Karpas-422 (cell line): ENCODE data around the gene NTF4. TPM values are rescaled to one million over a fixed set of nuclear protein-coding genes. Genes with fewer than 3 reads are reported as not detected.
A peak's percentile ranks its signal among the peaks of the same experiment; 100 is the strongest.

Experiments used
- DNase-seq: peaks from one replicate; pipeline ENCODE4 v3.0.0-alpha.2; 2015
- H2AFZ ChIP-seq: fragments of 200-600 bp; sonication (generic); 2 replicates; pipeline ENCODE4 v1.6.1; 2014; ENCODE audit warnings: antibody characterized with exemption, low read length, mixed read lengths
- H3K27ac ChIP-seq: fragments of 200-600 bp; sonication (generic); 2 replicates; pipeline ENCODE4 v1.5.1; 2014; ENCODE audit warnings: mild to moderate bottlenecking, low read length, moderate library complexity
- H3K27me3 ChIP-seq: fragments of 200-600 bp; sonication (generic); 2 replicates; pipeline ENCODE4 v1.6.1; 2014; ENCODE audit warnings: low read length, mixed read lengths
- H3K36me3 ChIP-seq: fragments of 200-600 bp; sonication (generic); 2 replicates; pipeline ENCODE4 v1.6.1; 2014; ENCODE audit warnings: low read length, mixed read lengths; ENCODE audit not compliant: insufficient read depth
- H3K4me1 ChIP-seq: fragments of 200-600 bp; sonication (generic); 2 replicates; pipeline ENCODE4 v1.6.1; 2014; ENCODE audit warnings: mild to moderate bottlenecking, low read length, mixed read lengths
- H3K4me2 ChIP-seq: fragments of 200-600 bp; sonication (generic); 2 replicates; pipeline ENCODE4 v1.6.1; 2014; ENCODE audit warnings: low read length, low read depth, mild to moderate bottlenecking; ENCODE audit not compliant: poor library complexity, severe bottlenecking
- H3K4me3 ChIP-seq: fragments of 200-600 bp; sonication (generic); 2 replicates; pipeline ENCODE4 v1.5.1; 2014; ENCODE audit warnings: mild to moderate bottlenecking, antibody characterized with exemption, low read length, mixed read lengths
- H3K79me2 ChIP-seq: fragments of 200-600 bp; sonication (generic); 2 replicates; pipeline ENCODE4 v1.6.1; 2014; ENCODE audit warnings: mild to moderate bottlenecking, low read length, mixed read lengths
- H3K9ac ChIP-seq: fragments of 200-600 bp; sonication (generic); 2 replicates; pipeline ENCODE4 v1.6.0; 2014; ENCODE audit warnings: low read length
- H3K9me2 ChIP-seq: fragments of 200-600 bp; sonication (generic), shearing (Covaris generic); replicated peaks from 2 replicates; pipeline ENCODE4 v1.6.0; 2014; ENCODE audit warnings: mild to moderate bottlenecking, low read length, moderate library complexity; ENCODE audit not compliant: insufficient read depth
- H3K9me3 ChIP-seq: fragments of 300-700, 200-600 bp; sonication (generic); 2 replicates; pipeline ENCODE4 v1.6.1; 2014; ENCODE audit warnings: low read length, mixed read lengths
- H4K20me1 ChIP-seq: fragments of 200-600 bp; sonication (generic); 2 replicates; pipeline ENCODE4 v1.6.1; 2014; ENCODE audit warnings: mild to moderate bottlenecking, antibody characterized with exemption, low read length, low read depth; ENCODE audit not compliant: insufficient read depth
- total RNA-seq: library from RNA; depleted of rRNA; stranded (reverse); fragments of >200 nt; shearing (Covaris generic); gene quantifications from 2 replicates; pipeline ENCODE4 v1.2.3, GENCODE V29; 2014; ENCODE audit warnings: low replicate concordance

The NTF4 gene
- total RNA-seq, 1 experiment from 2014 or later, result not detected

- Histone ChIP-seq H2AFZ (no peak overlapping the region), H3K27ac (no peak overlapping the region), H3K4me2 (no peak overlapping the region), H3K79me2 (no peaks in the 10 kb centered on the region), H3K9me2 (0 out of 2 replicates have a peak, but pooled peaks cover 5% of the 10 kb centered on the region), H3K27me3 (no peaks in the 10 kb centered on the region), H3K9ac (no peak overlapping the region), H3K36me3 (no peaks in the 10 kb centered on the region), H3K4me1 (no peaks in the 10 kb centered on the region), H3K4me3 (no peak overlapping the region), H3K9me3 (no peaks in the 10 kb centered on the region), H4K20me1 (no peaks in the 10 kb centered on the region)
- no peak for DNase-seq
Observed at GRCh38 chr19:49067554-49067953, 2.9 kb upstream of the NTF4 start.

DNA sequence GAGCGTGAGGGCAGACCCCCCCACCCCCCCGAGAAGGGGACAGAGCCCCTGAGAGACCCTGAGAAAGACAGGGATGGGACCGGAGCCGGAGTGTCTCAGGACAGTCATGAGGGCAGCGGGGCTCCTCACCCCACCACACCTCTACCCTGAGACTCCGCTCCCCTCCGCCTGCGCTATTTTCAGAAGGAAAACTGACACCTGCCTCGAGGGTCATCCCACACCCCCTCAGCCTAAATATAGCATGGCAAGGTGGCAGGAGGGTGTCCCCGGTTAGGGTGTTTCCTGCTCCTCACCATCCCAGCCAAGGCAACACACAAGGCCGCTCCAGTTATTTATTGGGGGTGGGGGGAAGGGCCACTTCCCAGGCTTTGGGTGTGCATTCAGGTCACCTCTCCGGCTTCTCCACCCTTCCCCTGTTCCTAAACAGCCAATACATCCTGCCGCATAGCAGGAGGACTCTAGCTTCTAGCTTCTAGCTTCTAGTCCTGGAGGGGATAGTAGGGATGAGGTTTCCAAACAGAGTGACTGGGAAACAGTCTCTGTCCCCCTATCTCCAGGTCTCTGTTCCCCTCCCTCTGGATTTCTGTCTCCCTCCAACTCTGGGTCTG, 1.4 kb upstream of the NTF4 start:
- Histone ChIP-seq H3K9ac (no peak overlapping the region), H3K27ac (no peak overlapping the region), H3K27me3 (no peaks in the 10 kb centered on the region), H3K4me3 (no peak overlapping the region), H2AFZ (no peak overlapping the region), H3K9me2 (0 out of 2 replicates have a peak, but pooled peaks cover 5% of the 10 kb centered on the region), H3K79me2 (no peaks in the 10 kb centered on the region), H3K36me3 (no peaks in the 10 kb centered on the region), H3K4me2 (no peak overlapping the region), H3K4me1 (no peaks in the 10 kb centered on the region), H3K9me3 (no peaks in the 10 kb centered on the region), H4K20me1 (no peaks in the 10 kb centered on the region)
- no peak for DNase-seq

- no peaks in the 10 kb centered on the region for H3K4me1 ChIP-seq
- H4K20me1 ChIP-seq, result no peaks in the 10 kb centered on the region
- H3K79me2 ChIP-seq, result no peaks in the 10 kb centered on the region
- 0 out of 2 replicates have a peak, but pooled peaks cover under 1% of the 10 kb centered on the region for H3K9me2 ChIP-seq
- H3K4me3 ChIP-seq, result no peak overlapping the region
- H3K27ac ChIP-seq, result no peak overlapping the region
- no peak overlapping the region for H3K9ac ChIP-seq
- no peaks in the 10 kb centered on the region for H3K9me3 ChIP-seq
- H3K36me3 ChIP-seq, result no peaks in the 10 kb centered on the region
- no peak for DNase-seq
- no peaks in the 10 kb centered on the region for H3K27me3 ChIP-seq
- no peak overlapping the region for H3K4me2 ChIP-seq
- no peak overlapping the region for H2AFZ ChIP-seq
Observed at GRCh38 chr19:49064029-49064629, 489 bp downstream of the NTF4 start.

- Histone ChIP-seq H3K36me3 (no peaks in the 10 kb centered on the region), H3K27me3 (no peaks in the 10 kb centered on the region), H3K4me2 (no peak overlapping the region), H3K9me3 (no peaks in the 10 kb centered on the region), H3K9ac (no peak overlapping the region), H3K79me2 (no peaks in the 10 kb centered on the region), H4K20me1 (no peaks in the 10 kb centered on the region), H3K4me3 (no peak overlapping the region), H3K9me2 (no peaks in the 10 kb centered on the region), H3K27ac (no peak overlapping the region), H3K4me1 (no peaks in the 10 kb centered on the region), H2AFZ (no peak overlapping the region)
- no peak for DNase-seq
Observed at GRCh38 chr19:49061445-49061844, 3.2 kb downstream of the NTF4 start.

- Histone ChIP-seq H2AFZ (no peak overlapping the region), H3K4me2 (no peak overlapping the region), H3K27me3 (no peaks in the 10 kb centered on the region), H3K4me3 (no peak overlapping the region), H3K9me3 (no peaks in the 10 kb centered on the region), H3K36me3 (no peaks in the 10 kb centered on the region), H3K4me1 (no peaks in the 10 kb centered on the region), H4K20me1 (no peaks in the 10 kb centered on the region), H3K79me2 (no peaks in the 10 kb centered on the region), H3K9me2 (no peaks in the 10 kb centered on the region), H3K9ac (no peak overlapping the region), H3K27ac (no peak overlapping the region)
- no peak for DNase-seq
Observed at GRCh38 chr19:49061000-49061399, 3.6 kb downstream of the NTF4 start.

GRCh38 chr19:49059053-49059452, 5.6 kb downstream of the NTF4 start:
- Histone ChIP-seq H4K20me1 (no peaks in the 10 kb centered on the region), H3K9me3 (no peaks in the 10 kb centered on the region), H3K36me3 (no peaks in the 10 kb centered on the region), H3K79me2 (no peaks in the 10 kb centered on the region), H2AFZ (no peak overlapping the region), H3K4me1 (no peaks in the 10 kb centered on the region), H3K4me2 (no peak overlapping the region), H3K4me3 (no peak overlapping the region), H3K27me3 (no peaks in the 10 kb centered on the region), H3K27ac (no peak overlapping the region), H3K9ac (no peak overlapping the region), H3K9me2 (no peaks in the 10 kb centered on the region)
- no peak for DNase-seq

DNA sequence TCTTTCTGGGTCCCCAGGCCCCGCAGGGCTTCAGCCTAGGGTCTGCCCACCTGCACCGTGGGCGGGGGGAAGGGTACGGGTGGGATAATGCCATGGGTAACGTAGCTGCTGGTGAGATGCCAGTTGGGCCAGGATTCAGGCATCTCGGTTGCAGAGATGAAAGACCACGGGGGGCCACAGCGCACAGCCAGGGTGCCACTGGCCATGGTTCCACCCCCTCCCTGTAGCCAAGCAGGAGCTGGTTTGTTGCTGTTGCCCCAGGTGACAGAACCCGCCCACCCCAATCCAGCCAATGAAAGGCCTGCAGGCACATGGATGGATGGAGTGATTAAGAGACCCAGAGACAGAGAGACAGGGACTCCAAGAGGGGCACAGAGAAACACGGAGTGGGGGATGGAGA, 6.1 kb downstream of the NTF4 start:
- peak; percentile 77 for DNase-seq
- no peak overlapping the region for H3K4me3 ChIP-seq
- no peak overlapping the region for H3K4me2 ChIP-seq
- no peak overlapping the region for H2AFZ ChIP-seq
- no peaks in the 10 kb centered on the region for H3K9me3 ChIP-seq
- no peaks in the 10 kb centered on the region for H4K20me1 ChIP-seq
- no peak overlapping the region for H3K27ac ChIP-seq
- H3K79me2 ChIP-seq, result no peaks in the 10 kb centered on the region
- no peaks in the 10 kb centered on the region for H3K27me3 ChIP-seq
- no peaks in the 10 kb centered on the region for H3K9me2 ChIP-seq
- H3K9ac ChIP-seq, result no peak overlapping the region
- no peaks in the 10 kb centered on the region for H3K36me3 ChIP-seq
- no peaks in the 10 kb centered on the region for H3K4me1 ChIP-seq

DNA sequence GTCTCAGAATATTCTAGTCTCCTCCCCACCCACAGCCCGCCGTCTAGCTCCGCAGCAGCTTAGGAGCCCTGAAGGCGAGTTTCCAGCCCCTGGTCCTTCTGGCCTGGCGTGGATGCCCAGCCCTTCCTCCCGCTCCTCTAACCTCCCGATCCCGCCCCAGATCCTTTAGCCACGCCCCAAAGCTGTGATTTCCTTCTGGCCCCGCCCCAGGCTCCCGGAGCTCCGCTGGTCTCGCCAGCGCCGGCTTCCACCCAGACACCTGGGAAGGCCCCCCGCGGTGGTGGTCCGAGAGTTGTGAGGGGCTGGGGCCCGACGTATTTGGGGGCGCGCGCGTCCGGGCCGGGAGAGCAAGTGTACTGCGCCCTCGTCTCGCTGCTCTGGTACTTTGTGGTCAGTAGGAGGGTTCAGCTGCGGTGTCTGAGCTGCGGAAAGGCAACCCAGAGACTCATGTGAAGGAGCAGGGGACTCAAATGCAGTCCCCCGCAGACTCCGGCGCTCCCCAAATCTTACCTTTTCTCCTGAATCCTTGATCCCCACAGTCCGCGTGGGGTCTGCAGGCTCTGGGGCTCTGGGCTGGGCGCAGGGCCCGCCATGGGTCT, 6.9 kb downstream of the NTF4 start, which contains the start of gene CGB7:
TSS of gene CGB7 (minus strand) at position 114 of the 599 bp plus-strand sequence. CDS start 2,374 bp downstream, outside the sequence.
- H3K79me2 ChIP-seq, result no peaks in the 10 kb centered on the region
- H3K4me3 ChIP-seq, result no peak within 1 kb of the TSS
- no peak within 1 kb of the TSS for H3K27ac ChIP-seq
- no peaks in the 10 kb centered on the region for H3K9me3 ChIP-seq
- no peak for DNase-seq
- no peaks in the 10 kb centered on the region for H3K36me3 ChIP-seq
- no peaks in the 10 kb centered on the region for H3K27me3 ChIP-seq
- no peak within 1 kb of the TSS for H3K9ac ChIP-seq
- H3K4me1 ChIP-seq, result no peaks in the 10 kb centered on the region
- H3K4me2 ChIP-seq, result no peak within 1 kb of the TSS
- H2AFZ ChIP-seq, result no peak within 1 kb of the TSS
- H3K9me2 ChIP-seq, result no peaks in the 10 kb centered on the region
- no peaks in the 10 kb centered on the region for H4K20me1 ChIP-seq
